ENCODE data around the gene C11orf24.

- TF ChIP-seq CTCF (IDR thresholded peaks at IDR 0.05) (no peak), ZFX (IDR thresholded peaks at IDR 0.05; ENCODE audit: borderline replicate concordance) (no peak)
Observed at GRCh38 chr11:68297052-68297378, 25.2 kb upstream of the C11orf24 start.
